DOHH2 (cell line): ENCODE data around the gene SLC44A5.

Experiments
- H3F3A ChIP-seq: fragments of 200-600 bp; sonication (generic), shearing (Covaris generic); 2 replicates; pipeline ENCODE4 v1.6.0; 2016; ENCODE audit warnings: antibody characterized with exemption, mild to moderate bottlenecking; ENCODE audit not compliant: control insufficient read depth, insufficient read depth
- H3K27ac ChIP-seq: fragments of 200-600 bp; sonication (generic); 2 replicates; pipeline ENCODE4 v1.5.1; 2014; ENCODE audit warnings: low read depth, mild to moderate bottlenecking, low read length, moderate library complexity
- H3K27me3 ChIP-seq: fragments of 200-600 bp; sonication (generic); 2 replicates; pipeline ENCODE4 v1.6.1; 2014; ENCODE audit warnings: mild to moderate bottlenecking, low read length, mixed read lengths; ENCODE audit not compliant: control insufficient read depth
- H3K36me3 ChIP-seq: fragments of 200-600 bp; sonication (generic); 2 replicates; pipeline ENCODE4 v1.6.1; 2014; ENCODE audit warnings: mild to moderate bottlenecking, low read length, moderate library complexity, mixed read lengths; ENCODE audit not compliant: control insufficient read depth
- H3K4me1 ChIP-seq: fragments of 200-600 bp; sonication (generic); 2 replicates; pipeline ENCODE4 v1.6.1; 2014; ENCODE audit warnings: mild to moderate bottlenecking, low read length, mixed read lengths; ENCODE audit not compliant: control insufficient read depth
- H3K4me2 ChIP-seq: fragments of 200-600 bp; sonication (generic); 2 replicates; pipeline ENCODE4 v1.6.0; 2014; ENCODE audit warnings: mild to moderate bottlenecking, low read length, moderate library complexity
- H3K4me3 ChIP-seq: fragments of 200-600 bp; sonication (generic); 2 replicates; pipeline ENCODE4 v1.5.1; 2014; ENCODE audit warnings: mild to moderate bottlenecking, low read length, mixed read lengths
- H3K79me2 ChIP-seq: fragments of 200-600 bp; sonication (generic); 2 replicates; pipeline ENCODE4 v1.6.1; 2014; ENCODE audit warnings: mild to moderate bottlenecking, low read length, mixed read lengths; ENCODE audit not compliant: control insufficient read depth
- H3K9me2 ChIP-seq: fragments of 200-600 bp; sonication (generic); replicated peaks from 2 replicates; pipeline ENCODE4 v1.6.1; 2014; ENCODE audit warnings: mild to moderate bottlenecking, low read length, mixed read lengths; ENCODE audit not compliant: control insufficient read depth
- H3K9me3 ChIP-seq: fragments of 200-600 bp; sonication (generic); 2 replicates; pipeline ENCODE4 v1.6.1; 2014; ENCODE audit warnings: antibody characterized with exemption, low read length, mixed read lengths; ENCODE audit not compliant: control insufficient read depth, insufficient read depth
- H4K20me1 ChIP-seq: fragments of 200-600 bp; sonication (generic); 2 replicates; pipeline ENCODE4 v1.6.0; 2014; ENCODE audit warnings: low read depth, mild to moderate bottlenecking, antibody characterized with exemption, low read length, moderate library complexity; ENCODE audit not compliant: control insufficient read depth, insufficient read depth
- EZH2phosphoT487 ChIP-seq: fragments of 200-600 bp; sonication (generic); IDR thresholded peaks from 2 replicates; pipeline ENCODE4 v1.6.1; 2017; ENCODE audit warnings: borderline replicate concordance, mild to moderate bottlenecking, antibody characterized with exemption, low read length, moderate library complexity, mixed read lengths
- TF ChIP-seq, protein P1 (sequence below): fragments of 200-600 bp; sonication (generic); IDR thresholded peaks from one replicate; pipeline ENCODE4 v1.5.1; 2014; ENCODE audit warnings: antibody characterized with exemption, mild to moderate bottlenecking, low read depth, low read length; ENCODE audit not compliant: poor library complexity, severe bottlenecking

The SLC44A5 gene

DNA sequence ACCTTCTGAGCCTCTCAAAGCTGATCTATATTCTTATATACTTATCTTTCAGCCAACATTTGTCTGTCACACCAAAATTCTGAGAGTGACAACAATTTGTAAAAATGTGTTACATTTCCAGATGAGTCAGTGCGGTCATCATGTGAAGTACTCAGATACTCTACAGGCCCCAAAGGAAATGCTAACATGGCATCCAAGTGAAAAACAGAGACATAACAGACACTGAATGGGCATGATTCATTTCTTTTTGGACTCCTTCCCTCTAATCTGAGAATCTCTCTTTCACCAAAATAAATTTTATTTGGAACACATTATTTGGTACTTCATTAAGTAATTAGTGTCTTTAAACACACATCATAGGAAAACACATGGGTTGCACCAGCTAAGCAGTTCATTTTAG is 96.6 kb downstream of the SLC44A5 start:
- no peaks in the 10 kb centered on the region for H3K9me2 ChIP-seq
- no peaks in the 10 kb centered on the region for H3K27me3 ChIP-seq
- H3K4me2 ChIP-seq, result no peak overlapping the region
- no peaks in the 10 kb centered on the region for H4K20me1 ChIP-seq
- no peaks in the 10 kb centered on the region for H3K36me3 ChIP-seq
- H3K79me2 ChIP-seq, result no peaks in the 10 kb centered on the region
- no peaks in the 10 kb centered on the region for H3F3A ChIP-seq
- no peaks in the 10 kb centered on the region for H3K4me1 ChIP-seq
- no peaks in the 10 kb centered on the region for H3K9me3 ChIP-seq
- no peak overlapping the region for H3K27ac ChIP-seq
- no peak for TF ChIP-seq EZH2phosphoT487
- TF ChIP-seq, protein P1, sequence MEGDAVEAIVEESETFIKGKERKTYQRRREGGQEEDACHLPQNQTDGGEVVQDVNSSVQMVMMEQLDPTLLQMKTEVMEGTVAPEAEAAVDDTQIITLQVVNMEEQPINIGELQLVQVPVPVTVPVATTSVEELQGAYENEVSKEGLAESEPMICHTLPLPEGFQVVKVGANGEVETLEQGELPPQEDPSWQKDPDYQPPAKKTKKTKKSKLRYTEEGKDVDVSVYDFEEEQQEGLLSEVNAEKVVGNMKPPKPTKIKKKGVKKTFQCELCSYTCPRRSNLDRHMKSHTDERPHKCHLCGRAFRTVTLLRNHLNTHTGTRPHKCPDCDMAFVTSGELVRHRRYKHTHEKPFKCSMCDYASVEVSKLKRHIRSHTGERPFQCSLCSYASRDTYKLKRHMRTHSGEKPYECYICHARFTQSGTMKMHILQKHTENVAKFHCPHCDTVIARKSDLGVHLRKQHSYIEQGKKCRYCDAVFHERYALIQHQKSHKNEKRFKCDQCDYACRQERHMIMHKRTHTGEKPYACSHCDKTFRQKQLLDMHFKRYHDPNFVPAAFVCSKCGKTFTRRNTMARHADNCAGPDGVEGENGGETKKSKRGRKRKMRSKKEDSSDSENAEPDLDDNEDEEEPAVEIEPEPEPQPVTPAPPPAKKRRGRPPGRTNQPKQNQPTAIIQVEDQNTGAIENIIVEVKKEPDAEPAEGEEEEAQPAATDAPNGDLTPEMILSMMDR, result no peak
- H3K4me3 ChIP-seq, result no peak overlapping the region

GRCh38 chr1:75506976-75507375 is 103.9 kb downstream of the SLC44A5 start:
- no peak for TF ChIP-seq EZH2phosphoT487
- TF ChIP-seq, protein P1, result no peak

DNA sequence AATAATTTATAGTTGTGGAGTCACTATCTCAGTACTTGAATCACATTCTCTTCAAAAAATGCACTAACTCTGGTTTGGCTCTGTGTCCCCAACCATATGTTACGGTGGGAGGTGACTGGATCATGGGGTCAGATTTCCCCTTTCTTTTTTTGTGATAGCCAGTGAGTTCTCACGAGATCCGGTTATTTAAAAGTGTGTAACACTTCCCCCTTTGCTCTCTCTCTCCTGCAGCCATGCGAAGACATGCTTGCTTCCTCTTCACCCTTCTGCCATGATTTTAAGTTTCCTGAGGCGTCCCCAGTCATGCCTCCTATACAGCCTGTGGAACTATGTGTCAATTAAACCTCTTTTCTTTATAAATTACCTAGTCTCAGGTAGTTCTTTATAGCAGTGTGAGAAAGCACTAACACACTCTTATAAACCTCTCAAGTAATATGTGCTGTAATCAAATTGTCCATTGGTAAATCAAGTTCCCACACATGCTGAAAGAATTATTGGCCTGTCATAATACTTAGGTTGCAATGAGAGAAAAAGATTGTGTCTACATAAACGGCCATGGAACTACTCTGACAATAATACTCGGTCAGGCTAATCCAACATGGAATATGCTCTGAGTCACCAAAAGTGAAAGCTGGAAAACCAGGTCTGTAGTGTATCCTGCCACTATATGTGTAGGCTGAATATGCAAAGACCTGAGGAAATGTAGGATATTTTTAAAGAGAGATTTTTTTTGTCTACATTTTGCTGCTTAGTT is 107.5 kb downstream of the SLC44A5 start:
- no peaks in the 10 kb centered on the region for H3K9me3 ChIP-seq
- H3K27ac ChIP-seq, result no peak overlapping the region
- no peak overlapping the region for H3K4me3 ChIP-seq
- H3K36me3 ChIP-seq, result no peaks in the 10 kb centered on the region
- H3K4me1 ChIP-seq, result peaks cover 8% of the 10 kb centered on the region
- no peaks in the 10 kb centered on the region for H3F3A ChIP-seq
- no peaks in the 10 kb centered on the region for H3K79me2 ChIP-seq
- H3K27me3 ChIP-seq, result no peaks in the 10 kb centered on the region
- H3K4me2 ChIP-seq, result no peak overlapping the region
- no peaks in the 10 kb centered on the region; the same call in 1 of the 2 replicates for H3K9me2 ChIP-seq
- no peak for TF ChIP-seq EZH2phosphoT487
- TF ChIP-seq, protein P1, result no peak
- H4K20me1 ChIP-seq, result no peaks in the 10 kb centered on the region

More at GRCh38 chr1:75506976-75507375, 103.9 kb downstream of the SLC44A5 start:
- Histone ChIP-seq H3K4me2 (no peak overlapping the region), H3K4me3 (no peak overlapping the region), H4K20me1 (no peaks in the 10 kb centered on the region), H3F3A (no peaks in the 10 kb centered on the region), H3K27me3 (no peaks in the 10 kb centered on the region), H3K9me2 (no peaks in the 10 kb centered on the region; the same call in 1 of the 2 replicates), H3K4me1 (peaks cover 8% of the 10 kb centered on the region), H3K9me3 (no peaks in the 10 kb centered on the region), H3K27ac (no peak overlapping the region), H3K79me2 (no peaks in the 10 kb centered on the region), H3K36me3 (no peaks in the 10 kb centered on the region)
